Astrocyte (in vitro differentiated cells and primary cell): ENCODE results near the gene GRID2.

Experiments
- CTCF ChIP-seq: IDR thresholded peaks from 2 replicates; pipeline ENCODE4 v1.5.1; 2011; ENCODE audit warnings: low read depth, mild to moderate bottlenecking, inconsistent platforms, low read length, moderate library complexity; ENCODE audit not compliant: insufficient read depth
- EZH2 ChIP-seq: IDR thresholded peaks from 2 replicates; pipeline ENCODE4 v1.6.1; 2012; ENCODE audit warnings: mild to moderate bottlenecking, low read length, inconsistent platforms; ENCODE audit not compliant: insufficient read depth

DNA sequence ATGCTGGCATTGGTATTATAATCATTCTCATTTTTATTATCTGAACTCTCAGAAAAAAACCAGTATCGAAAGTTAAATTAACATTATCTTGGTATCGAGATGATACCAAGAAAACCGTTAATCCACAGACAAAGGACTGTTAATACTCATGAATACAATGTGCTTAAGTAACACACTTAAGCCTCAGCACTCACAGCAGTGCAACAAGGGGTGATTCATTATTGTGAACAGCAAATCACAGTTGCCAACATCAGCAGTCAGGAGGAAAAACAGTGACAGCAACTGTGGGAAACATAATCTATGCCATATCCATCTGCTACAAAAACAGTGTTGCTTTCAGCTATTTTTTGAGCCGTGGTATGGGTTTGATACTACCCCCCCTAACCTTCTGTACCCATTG is 1313.8 kb downstream of the GRID2 start:
- TF ChIP-seq CTCF (no peak), EZH2 (no peak)
